AG10803 (cell line): ENCODE data around the gene OSM.

ENCODE experiments used
- DNase-seq: peaks from one replicate; pipeline ENCODE4 v3.0.0; 2010; ENCODE audit warnings: low read depth
- H3K4me3 ChIP-seq: 2 replicates; pipeline ENCODE4 v1.5.1; 2011; ENCODE audit warnings: mild to moderate bottlenecking, low read length, control low read depth
- TF ChIP-seq, protein P1 (sequence below): conservative IDR thresholded peaks from 2 replicates; pipeline ENCODE4 v1.5.1; 2011; ENCODE audit warnings: mild to moderate bottlenecking, low read length, control low read depth, inconsistent platforms

Gene OSM

DNA sequence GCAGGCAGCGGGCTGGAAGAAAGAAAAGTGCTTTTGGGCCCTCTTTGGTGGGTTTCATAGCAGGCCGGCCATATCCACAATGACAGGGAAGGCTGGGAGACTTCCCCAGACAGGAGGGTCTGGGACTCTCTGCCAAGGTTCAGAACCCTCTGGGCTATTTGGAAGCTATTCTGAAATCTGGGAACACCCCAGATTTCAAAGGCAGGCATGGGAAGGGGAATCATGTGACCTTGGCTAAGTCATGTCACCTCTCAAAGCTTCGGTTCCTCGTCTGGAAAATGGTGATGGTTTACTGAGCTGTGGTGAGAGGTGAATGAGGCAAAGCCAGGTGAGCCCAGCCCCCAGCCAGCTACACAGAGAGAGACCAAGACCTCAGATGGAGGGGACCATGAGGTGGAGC, 18.0 kb upstream of the OSM start:
- DNase-seq = no peak
- TF ChIP-seq, protein P1, sequence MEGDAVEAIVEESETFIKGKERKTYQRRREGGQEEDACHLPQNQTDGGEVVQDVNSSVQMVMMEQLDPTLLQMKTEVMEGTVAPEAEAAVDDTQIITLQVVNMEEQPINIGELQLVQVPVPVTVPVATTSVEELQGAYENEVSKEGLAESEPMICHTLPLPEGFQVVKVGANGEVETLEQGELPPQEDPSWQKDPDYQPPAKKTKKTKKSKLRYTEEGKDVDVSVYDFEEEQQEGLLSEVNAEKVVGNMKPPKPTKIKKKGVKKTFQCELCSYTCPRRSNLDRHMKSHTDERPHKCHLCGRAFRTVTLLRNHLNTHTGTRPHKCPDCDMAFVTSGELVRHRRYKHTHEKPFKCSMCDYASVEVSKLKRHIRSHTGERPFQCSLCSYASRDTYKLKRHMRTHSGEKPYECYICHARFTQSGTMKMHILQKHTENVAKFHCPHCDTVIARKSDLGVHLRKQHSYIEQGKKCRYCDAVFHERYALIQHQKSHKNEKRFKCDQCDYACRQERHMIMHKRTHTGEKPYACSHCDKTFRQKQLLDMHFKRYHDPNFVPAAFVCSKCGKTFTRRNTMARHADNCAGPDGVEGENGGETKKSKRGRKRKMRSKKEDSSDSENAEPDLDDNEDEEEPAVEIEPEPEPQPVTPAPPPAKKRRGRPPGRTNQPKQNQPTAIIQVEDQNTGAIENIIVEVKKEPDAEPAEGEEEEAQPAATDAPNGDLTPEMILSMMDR = no peak
- no peak overlapping the region for H3K4me3 ChIP-seq

DNA sequence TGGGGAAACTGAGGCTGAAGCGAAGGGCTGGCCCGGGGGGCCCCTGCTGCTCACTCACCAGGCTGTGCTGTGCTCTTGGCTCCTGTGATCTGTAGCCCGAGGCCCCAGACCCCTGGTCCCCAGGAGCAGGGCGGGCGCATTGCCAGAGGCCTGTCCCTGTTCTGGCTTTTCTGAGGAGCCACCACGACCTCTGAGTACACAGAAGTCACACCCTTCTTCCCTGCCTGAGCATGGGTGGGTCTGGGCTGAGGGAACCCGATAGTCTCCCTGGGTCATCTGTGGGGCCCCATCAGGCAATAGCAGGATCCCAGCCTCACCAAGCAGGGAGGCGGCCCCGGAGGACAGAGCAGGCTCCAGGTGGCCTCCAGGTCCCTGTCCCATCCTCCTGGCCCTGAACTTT, 17.5 kb upstream of the OSM start:
- no peak for DNase-seq
- no peak overlapping the region for H3K4me3 ChIP-seq
- TF ChIP-seq, protein P1 = no peak

DNA sequence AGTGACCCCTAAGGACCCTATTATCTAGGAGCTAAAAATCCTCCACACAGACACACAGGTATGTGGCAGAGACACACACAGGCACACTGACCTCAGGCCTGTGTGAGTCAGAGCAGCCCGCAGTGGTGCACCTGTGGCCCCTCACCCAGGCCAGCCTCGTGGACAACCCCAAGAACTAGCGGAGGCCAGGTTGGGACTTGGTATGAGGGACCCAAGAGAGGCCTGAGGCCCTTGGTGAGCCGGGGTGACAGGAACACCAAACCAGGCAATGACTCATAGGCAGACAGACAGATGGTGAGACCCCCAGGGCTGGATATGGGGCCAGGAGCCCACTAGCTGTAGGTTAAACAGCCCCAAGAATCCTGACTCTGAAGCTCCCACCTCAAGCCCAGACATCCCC, 16.7 kb upstream of the OSM start:
- no peak overlapping the region for H3K4me3 ChIP-seq
- DNase-seq = no peak
- TF ChIP-seq, protein P1 = no peak

DNA sequence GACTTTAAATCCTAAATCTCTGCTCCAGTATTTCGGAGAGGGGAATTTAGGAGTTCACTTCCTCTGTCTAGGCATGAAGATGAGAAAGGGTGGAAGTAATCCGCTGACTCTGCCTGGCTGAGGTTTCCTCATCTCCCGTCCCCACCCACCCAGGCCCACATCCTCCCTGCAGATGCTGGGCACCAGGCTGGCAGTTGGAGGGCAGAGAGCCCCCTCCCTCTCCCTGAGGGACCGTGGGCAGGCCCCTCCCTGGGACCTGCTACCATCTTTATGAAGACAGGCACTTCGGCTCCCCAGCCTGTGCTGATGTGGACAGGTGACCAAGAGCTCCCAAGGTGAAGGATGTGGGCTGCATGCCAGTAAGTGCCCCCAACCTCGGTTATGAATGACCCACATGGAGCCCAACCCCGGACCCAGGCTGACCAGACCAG, 16.0 kb upstream of the OSM start:
- DNase-seq = no peak
- H3K4me3 ChIP-seq = no peak overlapping the region
- TF ChIP-seq, protein P1 = no peak

DNA sequence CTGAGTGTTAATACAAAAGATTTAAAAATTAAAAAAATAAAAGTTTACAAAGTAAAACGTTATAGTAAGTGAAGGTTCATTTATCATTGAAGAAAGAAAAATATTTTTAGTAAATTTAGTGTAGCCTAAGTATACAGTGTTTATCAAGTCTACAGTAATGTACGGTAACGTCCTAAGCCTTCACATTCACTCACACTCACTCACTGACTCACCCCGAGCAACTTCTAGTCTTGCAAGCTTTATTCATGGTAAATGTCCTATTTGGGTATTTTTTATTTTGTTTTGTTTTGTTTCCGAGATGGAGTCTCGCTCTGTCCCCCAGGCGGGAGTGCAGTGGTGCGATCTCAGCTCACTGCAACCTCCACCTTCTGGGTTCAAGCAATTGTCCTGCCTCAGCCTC, 13.9 kb upstream of the OSM start:
- H3K4me3 ChIP-seq = no peak overlapping the region
- no peak for DNase-seq
- TF ChIP-seq, protein P1 = no peak

DNA sequence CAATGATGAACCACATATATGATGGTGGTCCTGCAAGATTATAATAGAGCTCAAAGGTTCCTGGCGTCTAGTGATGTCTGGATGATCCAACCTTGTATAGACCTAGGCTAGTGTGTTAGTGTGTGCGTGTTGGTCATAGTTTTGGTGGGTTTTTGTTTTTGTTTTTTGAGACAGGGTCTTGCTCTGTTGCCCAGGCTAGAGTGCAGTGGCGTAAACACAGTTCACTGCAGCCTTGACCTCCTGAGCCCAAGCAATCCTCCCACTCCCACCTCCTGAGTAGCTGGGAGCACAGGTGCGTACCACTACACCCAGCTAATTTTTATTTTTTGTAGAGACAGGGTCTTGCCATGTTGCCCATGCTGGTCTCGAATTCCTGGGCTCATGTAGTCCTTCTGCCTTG, 13.3 kb upstream of the OSM start:
- H3K4me3 ChIP-seq = no peak overlapping the region
- DNase-seq = no peak
- TF ChIP-seq, protein P1 = no peak

DNA sequence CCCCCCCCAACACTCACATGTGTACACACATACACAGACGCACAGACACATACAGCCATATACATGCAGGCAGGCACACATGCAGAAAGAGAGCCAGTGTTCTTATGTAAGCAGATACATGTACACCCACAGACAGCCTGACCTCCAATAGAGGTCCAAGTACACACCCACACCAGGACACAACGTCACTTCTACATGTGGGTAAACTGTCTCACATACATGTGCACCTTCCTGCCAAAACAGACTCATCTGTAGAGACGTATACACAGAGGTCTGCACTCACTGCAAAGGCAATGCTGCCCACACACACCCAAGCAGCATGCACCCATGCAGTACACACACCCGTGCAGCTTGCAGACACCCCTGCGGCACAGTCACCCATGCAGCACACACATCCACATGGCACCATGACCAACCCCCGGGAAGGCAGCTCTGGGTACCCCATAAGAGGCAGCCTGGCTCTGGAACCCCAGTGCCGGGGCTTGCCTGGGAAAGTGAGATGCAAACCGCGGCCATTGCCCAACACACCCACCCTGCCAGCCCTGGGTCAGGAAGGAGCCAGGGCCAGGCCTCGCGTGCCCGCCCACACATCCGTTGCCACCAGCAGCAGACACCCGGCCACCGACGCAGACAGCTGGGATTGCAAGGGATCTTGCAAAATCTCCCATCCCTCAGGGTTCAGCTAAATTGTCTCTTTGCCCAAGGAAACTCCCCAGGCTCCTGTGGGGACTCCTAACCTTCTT, 12.6 kb upstream of the OSM start:
- no peak overlapping the region for H3K4me3 ChIP-seq
- DNase-seq = peak; percentile 64
- TF ChIP-seq, protein P1 = no peak
